H9 (cell line): Measurements from ENCODE around the gene CPSF4L. TPM values are rescaled to one million over a fixed set of nuclear protein-coding genes. Genes with fewer than 3 reads are reported as not detected.

ENCODE experiments used
- DNase-seq: peaks from one replicate; pipeline ENCODE4 v3.0.0-alpha.2; 2017
- H2AFZ ChIP-seq: one replicate; pipeline ENCODE4 v1.6.1; 2013; ENCODE audit warnings: mild to moderate bottlenecking, low read length, control low read depth, moderate library complexity
- H2AK5ac ChIP-seq: 2 replicates; pipeline ENCODE4 v1.6.1; 2013; ENCODE audit warnings: low read length, control low read depth, mixed read lengths; ENCODE audit not compliant: insufficient read length
- H2BK120ac ChIP-seq: one replicate; pipeline ENCODE4 v1.6.1; 2013; ENCODE audit warnings: low read depth, mild to moderate bottlenecking, low read length, control low read depth, inconsistent platforms; ENCODE audit not compliant: poor library complexity, severe bottlenecking
- H2BK12ac ChIP-seq: 2 replicates; pipeline ENCODE4 v1.6.1; 2013; ENCODE audit warnings: low read length, control low read depth, mixed read lengths, low read depth; ENCODE audit not compliant: insufficient read length
- H2BK15ac ChIP-seq: 2 replicates; pipeline ENCODE4 v1.6.1; 2013; ENCODE audit warnings: low read depth, low read length, control low read depth
- H2BK20ac ChIP-seq: one replicate; pipeline ENCODE4 v1.6.1; 2013; ENCODE audit warnings: low read depth, mild to moderate bottlenecking, low read length, control low read depth, inconsistent platforms; ENCODE audit not compliant: poor library complexity, severe bottlenecking
- H2BK5ac ChIP-seq: 2 replicates; pipeline ENCODE4 v1.6.1; 2013; ENCODE audit warnings: low read length, control low read depth, mixed read lengths; ENCODE audit not compliant: insufficient read length
- H3K14ac ChIP-seq: 2 replicates; pipeline ENCODE4 v1.6.1; 2013; ENCODE audit warnings: low read length, control low read depth; ENCODE audit not compliant: insufficient read depth
- H3K18ac ChIP-seq: 2 replicates; pipeline ENCODE4 v1.6.1; 2013; ENCODE audit warnings: low read depth, mild to moderate bottlenecking, mixed read lengths, low read length, control low read depth; ENCODE audit not compliant: insufficient read length
- H3K23ac ChIP-seq: 2 replicates; pipeline ENCODE4 v1.6.1; 2013; ENCODE audit warnings: low read length, control low read depth, mixed read lengths, low read depth; ENCODE audit not compliant: insufficient read length
- H3K23me2 ChIP-seq: 2 replicates; pipeline ENCODE4 v1.6.1; 2013; ENCODE audit warnings: low read depth, mild to moderate bottlenecking, mixed read lengths, low read length, control low read depth; ENCODE audit not compliant: insufficient read length, poor library complexity, severe bottlenecking
- H3K27ac ChIP-seq: 2 replicates; pipeline ENCODE4 v1.5.1; 2013; ENCODE audit warnings: low read length, control low read depth, mixed read lengths, low read depth; ENCODE audit not compliant: insufficient read length
- H3K27me3 ChIP-seq: 2 replicates; pipeline ENCODE4 v1.6.1; 2013; ENCODE audit warnings: low read length, control low read depth, inconsistent platforms; ENCODE audit not compliant: insufficient read depth
- H3K4ac ChIP-seq: 2 replicates; pipeline ENCODE4 v1.6.1; 2013; ENCODE audit warnings: low read depth, mild to moderate bottlenecking, control low read depth, inconsistent platforms, low read length, moderate library complexity
- H3K4me1 ChIP-seq: 2 replicates; pipeline ENCODE4 v1.6.1; 2013; ENCODE audit warnings: low read length, control low read depth, inconsistent platforms; ENCODE audit not compliant: insufficient read depth
- H3K4me2 ChIP-seq: 2 replicates; pipeline ENCODE4 v1.6.1; 2013; ENCODE audit warnings: low read length, control low read depth, mixed read lengths; ENCODE audit not compliant: insufficient read length, insufficient read depth
- H3K56ac ChIP-seq: 2 replicates; pipeline ENCODE4 v1.6.1; 2013; ENCODE audit warnings: low read depth, mild to moderate bottlenecking, mixed read lengths, low read length, control low read depth; ENCODE audit not compliant: insufficient read length
- H3K79me1 ChIP-seq: 2 replicates; pipeline ENCODE4 v1.6.1; 2013; ENCODE audit warnings: low read depth, mild to moderate bottlenecking, moderate library complexity, low read length, control low read depth, inconsistent platforms; ENCODE audit not compliant: insufficient read depth, poor library complexity, severe bottlenecking
- H3K79me2 ChIP-seq: 2 replicates; pipeline ENCODE4 v1.6.1; 2013; ENCODE audit warnings: low read length, control low read depth, inconsistent platforms; ENCODE audit not compliant: insufficient read depth
- H3K9ac ChIP-seq: 2 replicates; pipeline ENCODE4 v1.6.1; 2013; ENCODE audit warnings: low read length, control low read depth, mixed read lengths; ENCODE audit not compliant: insufficient read length; ENCODE audit errors: extremely low read depth
- H3K9me3 ChIP-seq: one replicate; pipeline ENCODE4 v1.6.1; 2013; ENCODE audit warnings: low read depth, low read length, inconsistent platforms; ENCODE audit not compliant: control insufficient read depth
- H3T11ph ChIP-seq: one replicate; pipeline ENCODE4 v1.6.1; 2013; ENCODE audit warnings: mild to moderate bottlenecking, low read length, control low read depth, inconsistent platforms
- H4K20me1 ChIP-seq: one replicate; pipeline ENCODE4 v1.6.1; 2013; ENCODE audit not compliant: control insufficient read depth, insufficient read length, insufficient read depth
- H4K5ac ChIP-seq: 2 replicates; pipeline ENCODE4 v1.6.1; 2013; ENCODE audit warnings: low read depth, mild to moderate bottlenecking, mixed read lengths, low read length, control low read depth; ENCODE audit not compliant: insufficient read length
- H4K8ac ChIP-seq: replicated peaks from 2 replicates; pipeline ENCODE4 v1.6.1; 2013; ENCODE audit warnings: low read length, control low read depth, mixed read lengths, low read depth; ENCODE audit not compliant: insufficient read length
- H4K91ac ChIP-seq: 2 replicates; pipeline ENCODE4 v1.6.1; 2013; ENCODE audit warnings: low read depth, mild to moderate bottlenecking, moderate library complexity, mixed read lengths, low read length, control low read depth; ENCODE audit not compliant: insufficient read length
- H3K27ac Mint-ChIP-seq, 3 experiments: 2 replicates in 2 of 3; 3 replicates in 1 of 3; pipeline ENCODE4 v1.8.0; 2020 to 2021; ENCODE audit warnings: mixed read lengths in 3 of 3, mild to moderate bottlenecking in 1 of 3, moderate library complexity in 1 of 3
- H3K27me3 Mint-ChIP-seq: 2 replicates; pipeline ENCODE4 v1.8.0; 2021; ENCODE audit warnings: low read depth, mild to moderate bottlenecking, moderate library complexity, mixed read lengths
- H3K36me3 Mint-ChIP-seq, 3 experiments: 2 replicates in 2 of 3; 3 replicates in 1 of 3; pipeline ENCODE4 v1.8.0; 2020 to 2021; ENCODE audit warnings: low read depth in 3 of 3, mixed read lengths in 3 of 3; ENCODE audit not compliant: insufficient read depth in 1 of 3
- H3K4me1 Mint-ChIP-seq, 2 experiments: 2 replicates each; pipeline ENCODE4 v1.8.0; 2020; ENCODE audit warnings: mixed read lengths in 2 of 2
- H3K4me3 Mint-ChIP-seq, 2 experiments: 2 replicates in 1 of 2; 3 replicates in 1 of 2; pipeline ENCODE4 v1.8.0; 2020 to 2021; ENCODE audit warnings: mild to moderate bottlenecking in 2 of 2, mixed read lengths in 2 of 2, moderate library complexity in 1 of 2
- H3K9me3 Mint-ChIP-seq, 2 experiments: 2 replicates in 1 of 2; 3 replicates in 1 of 2; pipeline ENCODE4 v1.8.0; 2020; ENCODE audit warnings: mild to moderate bottlenecking in 2 of 2, mixed read lengths in 2 of 2, moderate library complexity in 1 of 2
- CTCF ChIP-seq: fragments of 200-600 bp; sonication (generic); conservative IDR thresholded peaks from 3 replicates; pipeline ENCODE4 v1.8.0; 2021; ENCODE audit warnings: antibody characterized with exemption, mild to moderate bottlenecking
- WGBS: extraction: QIAGEN DNeasy Blood & Tissue Kit; methylation state at CpG from one replicate; pipeline ENCODE4 v1.1.7; 2013; ENCODE audit warnings: missing lambda C conversion rate, low lambda C conversion rate, mixed read lengths; ENCODE audit not compliant: insufficient read length; ENCODE audit errors: extremely low coverage; 5-methylcytosine and 5-hydroxymethylcytosine counted together
- total RNA-seq: library from RNA; stranded (reverse); gene quantifications from 2 replicates; pipeline ENCODE4 v1.2.1, GENCODE V29; 2021

Gene CPSF4L
- total RNA-seq, 1 experiment from 2014 or later = not detected

GRCh38 chr17:73248532-73248931 is 13.1 kb downstream of the CPSF4L start:
- Histone ChIP-seq H3K9me3 (no peaks in the 10 kb centered on the region), H3K4ac (no peak overlapping the region), H3K56ac (no peak overlapping the region), H4K5ac (no peak overlapping the region), H2BK5ac (no peak overlapping the region), H2BK20ac (no peak overlapping the region), H2BK12ac (no peak overlapping the region), H3K23me2 (no peaks in the 10 kb centered on the region), H3K18ac (no peak overlapping the region), H3K27ac (no peak overlapping the region), H3K14ac (no peak overlapping the region), H3K4me2 (no peak overlapping the region), H2BK15ac (no peak overlapping the region), H4K91ac (no peak overlapping the region), H3K4me1 (no peaks in the 10 kb centered on the region), H3K79me2 (no peaks in the 10 kb centered on the region), H2AK5ac (no peak overlapping the region), H3K79me1 (no peaks in the 10 kb centered on the region), H3K9ac (no peak overlapping the region), H4K8ac (no peak overlapping the region), H3K23ac (no peak overlapping the region), H2BK120ac (no peak overlapping the region), H4K20me1 (no peaks in the 10 kb centered on the region), H2AFZ (no peak overlapping the region), H3K27me3 (no peaks in the 10 kb centered on the region), H3T11ph (no peak overlapping the region)
- TF ChIP-seq CTCF = no peak
- no peak for DNase-seq
- H3K27me3 Mint-ChIP-seq = peaks cover 8% of the 10 kb centered on the region
- H3K27ac Mint-ChIP-seq = no peak overlapping the region; a peak in 1 of 7 replicates
- H3K4me1 Mint-ChIP-seq = peaks cover 13 to 19% of the 10 kb centered on the region in 2 experiments
- WGBS = no CpG with 5 or more reads among the region's 10 CpGs
- no peak overlapping the region; a peak in 1 of 5 replicates for H3K4me3 Mint-ChIP-seq
- no peaks in the 10 kb centered on the region for H3K9me3 Mint-ChIP-seq
- H3K36me3 Mint-ChIP-seq = peaks cover 0 to 26% (median 17%) of the 10 kb centered on the region in 3 experiments; a peak in 6 of 7 replicates
